HG02981 (cell line): ENCODE results near the gene NPIPA1.
"Not testable (repeated sequence)": the region's sequence is repeated elsewhere in the genome, so short reads cannot be mapped to it uniquely, and the experiment has no call there.

Experiments used
- ATAC-seq: cut with Tn5 transposase; IDR thresholded peaks from one replicate; pipeline ENCODE4 v1.9.1; 2021; ENCODE audit warnings: mild to moderate bottlenecking, moderate library complexity; ENCODE audit not compliant: unreplicated experiment

Gene NPIPA1

DNA sequence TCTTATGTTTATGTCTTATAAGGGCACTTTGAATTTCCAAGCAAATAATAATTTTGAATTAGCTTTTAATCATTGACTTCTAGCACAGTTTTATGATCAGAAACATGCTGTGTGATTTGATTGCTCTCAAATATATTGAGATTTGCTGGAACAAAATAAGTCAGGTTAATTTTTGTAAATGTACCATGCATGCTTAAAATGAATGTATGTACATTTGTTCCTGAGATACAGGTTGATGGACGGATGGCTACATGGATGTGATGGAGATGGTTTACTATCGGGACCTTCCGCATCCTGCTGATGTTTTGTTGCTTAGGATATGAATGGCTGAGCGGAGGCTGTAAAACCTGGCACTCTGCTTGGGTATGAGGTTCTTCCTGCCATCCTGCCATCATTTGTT lies at the start of gene NPIPA1:
Gene NPIPA1, plus strand, starts transcription at position 301 of the 400 bp plus-strand sequence. Its CDS starts 0 bp downstream, at position 301.
- ATAC-seq: not testable (repeated sequence)

DNA sequence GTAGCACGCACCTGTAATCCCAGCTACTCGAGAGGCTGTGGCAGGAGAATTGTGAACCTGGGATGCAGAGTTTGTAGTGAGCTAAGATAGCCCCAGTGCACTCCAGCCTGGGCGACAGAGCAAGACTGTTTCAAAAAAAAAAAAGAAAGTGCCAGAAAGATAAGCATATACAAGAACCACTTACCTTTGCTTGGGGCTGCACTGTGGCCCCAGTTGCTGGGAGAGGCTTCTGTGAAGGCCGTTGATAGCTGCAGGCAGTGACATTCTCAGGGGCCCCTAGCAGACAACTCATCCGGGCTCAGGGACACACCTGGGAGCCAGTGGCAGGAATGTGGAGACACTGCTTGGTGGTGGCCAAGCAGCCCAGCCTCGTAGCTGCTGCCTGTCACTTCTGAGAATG lies 45.1 kb upstream of the NPIPA1 start:
- not testable (repeated sequence) for ATAC-seq

DNA sequence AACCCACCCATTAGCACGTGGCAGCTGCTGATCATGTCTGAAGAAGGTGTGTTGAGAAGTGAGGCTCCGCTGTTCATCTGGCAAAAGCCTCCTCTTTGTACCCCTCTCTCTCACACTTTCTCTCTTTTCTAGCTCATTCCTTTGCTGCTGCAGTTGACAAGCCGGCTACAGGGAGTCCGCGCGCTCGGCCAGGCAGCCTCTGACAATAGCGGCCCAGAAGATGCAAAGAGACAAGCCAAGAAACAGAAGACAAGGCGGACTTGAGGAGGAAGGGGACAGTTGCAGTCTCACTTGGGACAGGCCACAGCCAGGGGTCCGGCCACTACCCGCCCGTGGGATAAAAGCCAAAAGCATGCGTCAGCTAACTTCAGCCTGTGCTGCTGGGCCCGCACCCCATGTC lies 41.9 kb upstream of the NPIPA1 start:
- ATAC-seq: not testable (repeated sequence)

- not testable (repeated sequence) for ATAC-seq
Measured at GRCh38 chr16:14896023-14896422, 41.2 kb upstream of the NPIPA1 start.

DNA sequence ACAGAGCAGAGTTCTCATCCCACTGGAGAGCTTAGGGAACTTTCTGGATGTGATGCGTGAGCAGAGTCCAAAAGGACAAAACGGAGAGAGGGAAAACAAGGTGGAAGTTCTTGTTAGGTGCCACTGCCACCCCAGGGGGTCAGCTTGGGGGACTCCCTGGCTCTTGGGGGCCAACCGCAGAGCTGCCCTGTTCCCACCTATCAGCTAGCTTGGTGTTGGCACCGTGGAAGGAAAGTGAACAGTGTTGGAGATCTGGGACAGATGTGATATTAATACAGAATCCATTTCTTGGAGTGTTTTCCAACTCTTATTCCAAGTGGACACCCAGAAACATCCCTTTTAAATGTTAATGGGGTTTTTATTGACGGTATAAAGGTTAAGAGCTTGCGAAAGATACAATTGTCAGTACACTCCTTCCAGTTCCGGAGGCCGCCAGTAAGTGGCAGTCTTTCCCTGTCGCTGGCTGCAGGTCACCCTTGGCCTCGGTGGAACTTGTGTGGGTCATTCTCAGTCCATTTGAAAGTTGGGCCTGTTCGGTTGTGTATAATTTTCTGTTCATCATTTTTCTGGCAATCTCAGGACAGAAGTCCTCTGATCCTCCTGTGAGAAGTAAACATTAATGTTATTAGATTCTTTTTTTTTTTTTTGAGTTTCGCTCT lies 40.1 kb upstream of the NPIPA1 start:
- ATAC-seq: not testable (repeated sequence)

- not testable (repeated sequence) for ATAC-seq
Measured at GRCh38 chr16:14898162-14898561, 39.1 kb upstream of the NPIPA1 start.

DNA sequence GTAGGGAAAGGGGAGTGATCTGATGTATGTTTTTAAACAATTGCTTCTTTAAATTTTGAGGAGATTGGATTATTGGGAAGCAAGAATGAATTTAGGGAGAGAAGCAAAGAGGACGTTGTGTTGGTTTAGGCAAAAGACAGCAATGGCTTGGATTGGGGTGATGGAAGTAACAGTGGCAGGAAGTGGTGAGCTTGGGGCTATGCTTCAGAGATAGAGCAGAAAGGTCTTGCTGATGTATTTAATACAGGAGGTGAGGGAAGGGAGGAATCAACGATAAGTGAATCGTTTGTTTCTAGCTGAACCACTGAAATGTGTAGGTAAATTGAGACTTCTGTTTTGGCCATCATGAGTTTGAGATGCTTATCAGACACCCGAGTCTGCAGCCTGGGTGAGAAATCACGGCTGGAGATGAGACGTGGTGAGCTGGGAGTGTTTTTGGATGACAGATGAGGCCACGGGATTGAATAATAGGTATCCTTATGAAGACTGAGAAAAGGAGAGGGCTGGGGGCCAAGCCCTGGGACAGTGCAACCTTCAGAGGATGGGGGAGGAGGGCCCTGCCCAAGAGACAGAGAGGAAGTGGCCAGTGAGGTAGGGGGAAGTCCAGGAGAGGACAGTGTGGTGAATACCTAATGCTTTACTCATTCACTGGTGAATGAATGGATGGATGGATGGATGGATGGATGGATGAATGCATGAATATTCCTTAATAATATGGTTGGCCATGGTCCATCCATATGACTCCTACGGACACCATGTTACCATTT lies 33.9 kb upstream of the NPIPA1 start:
- ATAC-seq: not testable (repeated sequence)

GRCh38 chr16:14909744-14910143 lies 27.5 kb upstream of the NPIPA1 start:
- not testable (repeated sequence) for ATAC-seq

DNA sequence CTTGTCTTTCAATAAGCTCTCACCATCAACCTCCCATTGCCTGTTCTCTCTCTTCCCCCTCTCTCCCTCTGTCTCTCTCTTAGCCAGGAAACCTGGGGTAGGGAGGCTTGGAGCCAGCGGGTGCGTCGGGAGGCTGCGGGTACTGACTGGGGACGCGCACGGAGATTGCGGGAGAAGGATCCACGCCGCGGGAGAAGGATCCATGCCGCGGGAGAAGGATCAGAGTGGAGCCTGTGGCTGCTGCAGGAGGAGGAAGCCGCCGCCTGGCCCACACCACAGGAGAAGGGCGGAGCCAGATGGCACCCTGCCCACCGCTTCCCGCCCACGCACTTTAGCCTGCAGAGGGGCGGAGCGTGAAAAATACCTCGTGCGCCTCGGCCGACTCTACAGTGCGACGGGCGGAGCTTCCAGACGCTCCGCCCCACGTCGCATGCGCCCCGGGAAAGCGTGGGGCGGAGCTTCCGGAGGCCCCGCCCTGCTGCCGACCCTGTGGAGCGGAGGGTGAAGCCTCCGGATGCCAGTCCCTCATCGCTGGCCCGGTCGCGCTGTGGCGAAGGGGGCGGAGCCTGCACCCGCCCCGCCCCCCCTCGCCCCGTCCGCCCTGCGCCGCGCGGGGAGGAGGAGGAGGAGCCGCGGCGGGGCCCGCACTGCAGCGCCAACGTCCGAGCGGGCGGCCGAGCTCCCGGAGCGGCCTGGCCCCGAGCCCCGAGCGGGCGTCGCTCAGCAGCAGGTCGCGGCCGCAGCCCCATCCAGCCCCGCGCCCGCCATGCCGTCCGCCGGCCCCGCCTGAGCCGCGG lies 26.2 kb upstream of the NPIPA1 start:
- ATAC-seq: not testable (repeated sequence)

DNA sequence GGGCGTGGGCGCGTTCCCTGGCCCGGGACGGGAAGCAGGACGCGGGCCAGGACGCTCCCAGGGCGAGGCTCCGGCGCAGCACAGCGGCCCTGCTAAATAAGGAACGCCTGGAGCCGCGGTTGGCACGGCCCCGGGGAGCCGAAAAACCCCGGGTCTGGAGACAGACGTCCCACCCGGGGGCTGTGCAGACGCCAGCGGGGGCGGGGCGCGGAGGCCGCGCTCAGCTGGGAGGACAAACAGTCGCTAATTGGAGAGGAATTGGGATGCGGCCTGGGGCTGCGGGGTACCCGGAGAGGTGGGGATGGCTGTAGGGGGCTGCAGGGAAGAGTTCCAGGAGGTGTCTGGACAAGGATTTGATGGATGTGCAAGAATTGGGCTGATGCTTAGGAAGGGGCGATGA lies 25.3 kb upstream of the NPIPA1 start:
- ATAC-seq: not testable (repeated sequence)

- ATAC-seq: not testable (repeated sequence)
Measured at GRCh38 chr16:14912588-14912987, 24.7 kb upstream of the NPIPA1 start.

DNA sequence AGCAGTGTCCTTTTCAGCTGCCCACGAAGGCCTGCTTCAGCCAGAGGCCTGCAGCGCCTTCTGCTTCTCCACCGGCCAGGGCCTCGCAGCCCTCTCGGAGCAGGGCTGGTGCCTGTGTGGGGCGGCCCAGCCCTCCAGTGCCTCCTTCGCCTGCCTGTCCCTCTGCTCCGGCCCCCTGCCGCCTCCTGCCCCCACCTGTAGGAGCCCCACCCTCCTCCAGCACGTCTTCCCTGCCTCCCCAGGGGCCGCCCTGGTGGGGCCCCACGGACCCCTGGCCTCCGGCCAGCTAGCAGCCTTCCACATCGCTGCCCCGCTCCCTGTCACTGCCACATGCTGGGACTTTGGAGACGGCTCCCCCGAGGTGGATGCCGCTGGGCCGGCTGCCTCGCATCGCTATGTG lies 18.7 kb upstream of the NPIPA1 start:
- ATAC-seq: not testable (repeated sequence)

DNA sequence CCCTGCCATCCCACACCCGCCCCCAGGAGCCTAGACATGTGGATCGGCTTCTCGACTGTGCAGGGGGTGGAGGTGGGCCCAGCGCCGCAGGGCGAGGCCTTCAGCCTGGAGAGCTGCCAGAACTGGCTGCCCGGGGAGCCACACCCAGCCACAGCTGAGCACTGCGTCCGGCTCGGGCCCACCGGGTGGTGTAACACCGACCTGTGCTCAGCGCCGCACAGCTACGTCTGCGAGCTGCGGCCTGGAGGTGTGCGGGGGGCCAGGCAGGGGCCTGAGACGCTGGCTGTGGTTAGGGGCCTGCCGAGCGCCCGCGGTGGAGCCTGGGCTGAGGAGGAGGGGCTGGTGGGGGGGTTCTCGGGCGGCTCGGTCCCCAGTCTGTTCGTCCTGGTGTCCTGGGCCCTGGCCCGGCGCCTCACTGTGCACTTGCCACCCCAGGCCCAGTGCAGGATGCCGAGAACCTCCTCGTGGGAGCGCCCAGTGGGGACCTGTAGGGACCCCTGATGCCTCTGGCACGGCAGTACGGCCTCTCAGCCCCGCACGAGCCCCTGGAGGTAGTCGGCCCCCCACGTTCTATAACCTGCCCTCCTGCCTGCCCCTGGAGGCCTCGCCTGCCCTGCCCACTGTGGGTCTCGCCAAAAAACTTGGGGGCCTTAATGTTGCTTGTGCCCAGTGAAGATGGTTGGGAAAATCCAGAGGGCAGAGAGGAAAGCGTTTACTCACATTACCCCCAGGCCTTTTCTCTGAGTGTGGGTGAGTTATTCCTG lies 17.2 kb upstream of the NPIPA1 start:
- not testable (repeated sequence) for ATAC-seq

DNA sequence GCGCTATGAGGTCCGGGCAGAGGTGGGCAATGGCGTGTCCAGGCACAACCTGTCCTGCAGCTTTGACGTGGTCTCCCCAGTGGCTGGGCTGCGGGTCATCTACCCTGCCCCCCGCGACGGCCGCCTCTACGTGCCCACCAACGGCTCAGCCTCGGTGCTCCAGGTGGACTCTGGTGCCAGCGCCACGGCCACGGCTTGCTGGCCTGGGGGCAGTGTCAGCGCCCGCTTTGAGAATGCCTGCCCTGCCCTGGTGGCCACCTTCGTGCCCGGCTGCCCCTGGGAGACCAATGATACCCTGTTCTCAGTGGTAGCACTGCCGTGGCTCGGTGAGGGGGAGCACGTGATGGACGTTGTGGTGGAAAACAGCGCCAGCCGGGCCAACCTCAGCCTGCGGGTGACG lies 15.0 kb upstream of the NPIPA1 start:
- not testable (repeated sequence) for ATAC-seq

GRCh38 chr16:14922968-14923367 lies 14.3 kb upstream of the NPIPA1 start:
- ATAC-seq: not testable (repeated sequence)

- not testable (repeated sequence) for ATAC-seq
Measured at GRCh38 chr16:14923394-14924088, 13.7 kb upstream of the NPIPA1 start.

GRCh38 chr16:14924359-14924758 lies 12.9 kb upstream of the NPIPA1 start:
- ATAC-seq: not testable (repeated sequence)

GRCh38 chr16:14924982-14925381 lies 12.3 kb upstream of the NPIPA1 start:
- ATAC-seq: not testable (repeated sequence)

DNA sequence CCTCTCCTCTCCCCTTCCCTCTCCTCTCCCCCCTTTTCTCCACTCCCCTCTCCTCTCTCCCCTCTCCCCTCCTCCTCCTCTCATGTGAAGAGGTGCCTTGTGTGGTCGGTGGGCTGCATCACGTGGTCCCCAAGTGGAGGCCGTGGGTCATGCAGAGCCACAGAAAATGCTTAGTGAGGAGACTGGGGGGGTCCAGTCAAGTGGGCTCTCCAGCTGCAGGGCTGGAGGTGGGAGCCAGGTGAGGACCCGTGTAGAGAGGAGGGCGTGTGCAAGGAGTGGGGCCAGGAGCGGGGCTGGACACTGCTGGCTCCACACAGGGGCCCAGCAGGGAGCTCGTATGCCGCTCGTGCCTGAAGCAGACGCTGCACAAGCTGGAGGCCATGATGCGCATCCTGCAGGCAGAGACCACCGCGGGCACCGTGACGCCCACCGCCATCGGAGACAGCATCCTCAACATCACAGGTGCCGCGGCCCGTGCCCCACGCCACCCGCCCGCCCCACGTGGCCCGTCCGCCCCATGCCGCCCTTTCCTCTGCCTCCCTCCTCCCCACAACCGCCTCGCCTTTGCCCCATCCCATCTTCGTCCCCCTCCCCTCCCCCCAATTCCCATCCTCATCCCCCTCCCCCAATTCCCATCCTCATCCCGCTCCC lies 9.1 kb upstream of the NPIPA1 start:
- not testable (repeated sequence) for ATAC-seq
